ENCODE data around the gene TTC17. TPM values are rescaled to one million over a fixed set of nuclear protein-coding genes. Genes with fewer than 3 reads are reported as not detected.

Gene TTC17
- total RNA-seq, 1 experiment from 2014 or later = 175 TPM

DNA sequence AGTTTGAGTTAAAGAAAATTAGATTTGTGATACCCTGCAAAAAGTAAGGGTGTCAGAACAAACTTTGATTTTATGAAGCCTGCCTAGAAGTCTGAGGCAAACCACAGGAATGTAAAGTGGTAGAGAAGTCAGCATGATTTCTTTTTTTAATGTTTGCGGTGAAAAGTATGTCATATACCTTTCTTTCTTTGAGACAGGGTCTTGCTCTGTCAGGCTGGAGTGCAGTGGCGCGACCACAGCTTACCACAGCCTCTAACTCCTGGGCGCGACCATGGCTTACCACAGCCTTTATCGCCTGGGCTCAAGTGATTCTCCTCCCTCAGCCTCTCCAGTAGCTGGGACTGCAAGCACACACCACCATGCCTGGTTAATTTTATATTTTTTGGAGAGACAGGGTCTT, 42.3 kb upstream of the TTC17 start:
- Histone ChIP-seq H3K9me3 (ENCODE audit: low read depth, low read length, poor library complexity, severe bottlenecking) (no peaks in the 10 kb centered on the region), H3K4me1 (ENCODE audit: insufficient read depth, low read length, poor library complexity, severe bottlenecking) (peaks cover 11% of the 10 kb centered on the region), H3K36me3 (ENCODE audit: insufficient read depth, low read length, poor library complexity, severe bottlenecking) (peaks cover 30% of the 10 kb centered on the region), H3K27ac (ENCODE audit: low read depth, low read length, poor library complexity, severe bottlenecking) (no peak overlapping the region), H3K27me3 (replicated peaks; ENCODE audit: insufficient read depth, low read depth, low read length, poor library complexity) (no peaks in the 10 kb centered on the region), H3K4me3 (ENCODE audit: low read depth, low read length, poor library complexity, severe bottlenecking) (no peak overlapping the region)
- CTCF ChIA-PET = no interaction called here
- intact Hi-C loops (cut with micrococcal nuclease; ENCODE audit: unreplicated experiment) = no loop called here
- DNase-seq (ENCODE audit: low spot score) = no peak
- POLR2A ChIA-PET (ENCODE audit: low non-redundant PET) = no interaction called here
- BruUV-seq (replicated peaks) = no TSS peak
- TF ChIP-seq EZH2 (IDR thresholded peaks at IDR 0.05; ENCODE audit: borderline replicate concordance, low read depth, low read length, poor library complexity, severe bottlenecking) = no peak
- TF ChIP-seq, protein P1, sequence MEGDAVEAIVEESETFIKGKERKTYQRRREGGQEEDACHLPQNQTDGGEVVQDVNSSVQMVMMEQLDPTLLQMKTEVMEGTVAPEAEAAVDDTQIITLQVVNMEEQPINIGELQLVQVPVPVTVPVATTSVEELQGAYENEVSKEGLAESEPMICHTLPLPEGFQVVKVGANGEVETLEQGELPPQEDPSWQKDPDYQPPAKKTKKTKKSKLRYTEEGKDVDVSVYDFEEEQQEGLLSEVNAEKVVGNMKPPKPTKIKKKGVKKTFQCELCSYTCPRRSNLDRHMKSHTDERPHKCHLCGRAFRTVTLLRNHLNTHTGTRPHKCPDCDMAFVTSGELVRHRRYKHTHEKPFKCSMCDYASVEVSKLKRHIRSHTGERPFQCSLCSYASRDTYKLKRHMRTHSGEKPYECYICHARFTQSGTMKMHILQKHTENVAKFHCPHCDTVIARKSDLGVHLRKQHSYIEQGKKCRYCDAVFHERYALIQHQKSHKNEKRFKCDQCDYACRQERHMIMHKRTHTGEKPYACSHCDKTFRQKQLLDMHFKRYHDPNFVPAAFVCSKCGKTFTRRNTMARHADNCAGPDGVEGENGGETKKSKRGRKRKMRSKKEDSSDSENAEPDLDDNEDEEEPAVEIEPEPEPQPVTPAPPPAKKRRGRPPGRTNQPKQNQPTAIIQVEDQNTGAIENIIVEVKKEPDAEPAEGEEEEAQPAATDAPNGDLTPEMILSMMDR (conservative IDR thresholded peaks at IDR 0.05; ENCODE audit: low read depth, low read length) = no peak

- BruUV-seq (replicated peaks) = no TSS peak
- Histone ChIP-seq H3K4me3 (ENCODE audit: low read depth, low read length, poor library complexity, severe bottlenecking) (no peak overlapping the region), H3K27me3 (replicated peaks; ENCODE audit: insufficient read depth, low read depth, low read length, poor library complexity) (no peaks in the 10 kb centered on the region), H3K27ac (ENCODE audit: low read depth, low read length, poor library complexity, severe bottlenecking) (no peak overlapping the region), H3K36me3 (ENCODE audit: insufficient read depth, low read length, poor library complexity, severe bottlenecking) (peaks cover 100% of the 10 kb centered on the region), H3K4me1 (ENCODE audit: insufficient read depth, low read length, poor library complexity, severe bottlenecking) (no peaks in the 10 kb centered on the region), H3K9me3 (ENCODE audit: low read depth, low read length, poor library complexity, severe bottlenecking) (no peaks in the 10 kb centered on the region)
- ChIA-PET CTCF (no interaction called here), POLR2A (ENCODE audit: low non-redundant PET) (no interaction called here)
- peak; percentile 83 for DNase-seq (ENCODE audit: low spot score)
- TF ChIP-seq EZH2 (IDR thresholded peaks at IDR 0.05; ENCODE audit: borderline replicate concordance, low read depth, low read length, poor library complexity, severe bottlenecking) = no peak
- TF ChIP-seq, protein P1 (conservative IDR thresholded peaks at IDR 0.05; ENCODE audit: low read depth, low read length) = no peak
- intact Hi-C loops (cut with micrococcal nuclease; ENCODE audit: unreplicated experiment) = no loop called here
Measured at GRCh38 chr11:43327987-43328386, 30.7 kb upstream of the TTC17 start.

GRCh38 chr11:43328482-43328881, 30.2 kb upstream of the TTC17 start:
- Histone ChIP-seq H3K4me3 (ENCODE audit: low read depth, low read length, poor library complexity, severe bottlenecking) (no peak overlapping the region), H3K36me3 (ENCODE audit: insufficient read depth, low read length, poor library complexity, severe bottlenecking) (peaks cover 100% of the 10 kb centered on the region), H3K27ac (ENCODE audit: low read depth, low read length, poor library complexity, severe bottlenecking) (no peak overlapping the region), H3K27me3 (replicated peaks; ENCODE audit: insufficient read depth, low read depth, low read length, poor library complexity) (no peaks in the 10 kb centered on the region), H3K9me3 (ENCODE audit: low read depth, low read length, poor library complexity, severe bottlenecking) (no peaks in the 10 kb centered on the region), H3K4me1 (ENCODE audit: insufficient read depth, low read length, poor library complexity, severe bottlenecking) (no peaks in the 10 kb centered on the region)
- intact Hi-C loops (cut with micrococcal nuclease; ENCODE audit: unreplicated experiment) = no loop called here
- no peak for TF ChIP-seq EZH2 (IDR thresholded peaks at IDR 0.05; ENCODE audit: borderline replicate concordance, low read depth, low read length, poor library complexity, severe bottlenecking)
- TF ChIP-seq, protein P1 (conservative IDR thresholded peaks at IDR 0.05; ENCODE audit: low read depth, low read length) = no peak
- ChIA-PET POLR2A (ENCODE audit: low non-redundant PET) (no interaction called here), CTCF (no interaction called here)
- no TSS peak for BruUV-seq (replicated peaks)
- DNase-seq (ENCODE audit: low spot score) = no peak

Data from A673 (cell line).